Loucy (cell line): Measurements from ENCODE around the gene SH3PXD2A.

Source experiments
- H2AFZ ChIP-seq: fragments of 200-600 bp; sonication (generic); 2 replicates; pipeline ENCODE4 v1.6.0; 2016; ENCODE audit warnings: antibody characterized with exemption, mild to moderate bottlenecking, low read length, moderate library complexity
- H3F3A ChIP-seq: fragments of 200-600 bp; 2 replicates; pipeline ENCODE4 v1.6.0; 2016; ENCODE audit warnings: antibody characterized with exemption, low read depth, mild to moderate bottlenecking
- H3K27me3 ChIP-seq: fragments of 200-600 bp; sonication (generic); 2 replicates; pipeline ENCODE4 v1.6.1; 2014; ENCODE audit warnings: low read length, mild to moderate bottlenecking; ENCODE audit not compliant: insufficient read depth, poor library complexity, severe bottlenecking
- H3K36me3 ChIP-seq: fragments of 200-600 bp; sonication (generic); 2 replicates; pipeline ENCODE4 v1.6.1; 2016; ENCODE audit warnings: low read length; ENCODE audit not compliant: insufficient read depth
- H3K4me1 ChIP-seq: fragments of 200-600 bp; sonication (generic); 2 replicates; pipeline ENCODE4 v1.5.1; 2014; ENCODE audit warnings: low read length, mild to moderate bottlenecking; ENCODE audit not compliant: insufficient read depth, poor library complexity, severe bottlenecking
- H3K4me2 ChIP-seq: fragments of 200-600 bp; sonication (generic); 2 replicates; pipeline ENCODE4 v1.6.0; 2014; ENCODE audit warnings: antibody characterized with exemption, low read length, low read depth, mild to moderate bottlenecking; ENCODE audit not compliant: poor library complexity, severe bottlenecking
- H3K4me3 ChIP-seq: fragments of 200-600 bp; sonication (generic); 2 replicates; pipeline ENCODE4 v1.5.1; 2014; ENCODE audit warnings: low read length, mild to moderate bottlenecking, mixed read lengths; ENCODE audit not compliant: poor library complexity, severe bottlenecking
- H3K79me2 ChIP-seq: fragments of 200-600 bp; sonication (generic); 2 replicates; pipeline ENCODE4 v1.6.1; 2014; ENCODE audit warnings: low read length; ENCODE audit not compliant: insufficient read depth
- H3K9ac ChIP-seq: fragments of 200-600 bp; sonication (generic); 2 replicates; pipeline ENCODE4 v1.6.0; 2014; ENCODE audit warnings: mild to moderate bottlenecking, low read depth, low read length, moderate library complexity; ENCODE audit not compliant: poor library complexity, severe bottlenecking
- H3K9me2 ChIP-seq: fragments of 200-600 bp; sonication (generic); replicated peaks from 2 replicates; pipeline ENCODE4 v1.6.1; 2016; ENCODE audit warnings: low read depth, low read length, mixed read lengths
- H3K9me3 ChIP-seq: fragments of 200-600 bp; sonication (generic); 2 replicates; pipeline ENCODE4 v1.6.1; 2014; ENCODE audit warnings: mild to moderate bottlenecking, antibody characterized with exemption, low read length, low read depth; ENCODE audit not compliant: insufficient read depth
- H4K20me1 ChIP-seq: fragments of 200-600 bp; sonication (generic); 2 replicates; pipeline ENCODE4 v1.6.0; 2014; ENCODE audit warnings: antibody characterized with exemption, low read length, mild to moderate bottlenecking; ENCODE audit not compliant: insufficient read depth, poor library complexity, severe bottlenecking
- CTCF ChIP-seq: fragments of 200-600 bp; sonication (generic); conservative IDR thresholded peaks from 2 replicates; pipeline ENCODE4 v1.5.1; 2014; ENCODE audit warnings: mild to moderate bottlenecking, antibody characterized with exemption, low read length
- EZH2phosphoT487 ChIP-seq: fragments of 200-600 bp; IDR thresholded peaks from 2 replicates; pipeline ENCODE4 v1.6.1; 2018; ENCODE audit warnings: antibody characterized with exemption, mild to moderate bottlenecking, moderate library complexity, borderline replicate concordance

Gene SH3PXD2A

GRCh38 chr10:103699611-103700435, 155.6 kb downstream of the SH3PXD2A start:
- TF ChIP-seq EZH2phosphoT487 = no peak
- TF ChIP-seq CTCF = no peak
- no peaks in the 10 kb centered on the region for H4K20me1 ChIP-seq
- no peaks in the 10 kb centered on the region for H3K9me2 ChIP-seq
- H3K4me1 ChIP-seq = no peaks in the 10 kb centered on the region
- no peaks in the 10 kb centered on the region; the same call in 1 of the 2 replicates for H3K36me3 ChIP-seq
- H3K27me3 ChIP-seq = no peaks in the 10 kb centered on the region
- no peaks in the 10 kb centered on the region for H3K79me2 ChIP-seq
- H3K4me3 ChIP-seq = no peak overlapping the region
- no peak overlapping the region for H3K9ac ChIP-seq
- no peaks in the 10 kb centered on the region for H3F3A ChIP-seq
- H2AFZ ChIP-seq = no peak overlapping the region
- H3K4me2 ChIP-seq = no peak overlapping the region
- no peaks in the 10 kb centered on the region for H3K9me3 ChIP-seq

- H3K36me3 ChIP-seq = no peaks in the 10 kb centered on the region; the same call in 1 of the 2 replicates
- H3K27me3 ChIP-seq = no peaks in the 10 kb centered on the region
- H3F3A ChIP-seq = no peaks in the 10 kb centered on the region
Measured at GRCh38 chr10:103698266-103698665, 157.1 kb downstream of the SH3PXD2A start.

GRCh38 chr10:103697787-103698186, 157.6 kb downstream of the SH3PXD2A start:
- H2AFZ ChIP-seq = no peak overlapping the region
- H3F3A ChIP-seq = no peaks in the 10 kb centered on the region
- no peaks in the 10 kb centered on the region for H3K27me3 ChIP-seq
- H3K4me2 ChIP-seq = no peak overlapping the region
- H3K4me1 ChIP-seq = no peaks in the 10 kb centered on the region
- no peak overlapping the region for H3K4me3 ChIP-seq
- H3K79me2 ChIP-seq = no peaks in the 10 kb centered on the region
- TF ChIP-seq EZH2phosphoT487 (no peak), CTCF (no peak)
- no peaks in the 10 kb centered on the region; the same call in 1 of the 2 replicates for H3K36me3 ChIP-seq
- H3K9me2 ChIP-seq = no peaks in the 10 kb centered on the region
- no peaks in the 10 kb centered on the region for H3K9me3 ChIP-seq
- H4K20me1 ChIP-seq = no peaks in the 10 kb centered on the region
- H3K9ac ChIP-seq = no peak overlapping the region

More at GRCh38 chr10:103698266-103698665, 157.1 kb downstream of the SH3PXD2A start:
- TF ChIP-seq EZH2phosphoT487 (no peak), CTCF (no peak)
- Histone ChIP-seq H3K79me2 (no peaks in the 10 kb centered on the region), H3K4me1 (no peaks in the 10 kb centered on the region), H3K4me3 (no peak overlapping the region), H2AFZ (no peak overlapping the region), H3K4me2 (no peak overlapping the region), H4K20me1 (no peaks in the 10 kb centered on the region), H3K9ac (no peak overlapping the region), H3K9me2 (no peaks in the 10 kb centered on the region), H3K9me3 (no peaks in the 10 kb centered on the region)
